ENCODE data around the gene PROM1.

The PROM1 gene

DNA sequence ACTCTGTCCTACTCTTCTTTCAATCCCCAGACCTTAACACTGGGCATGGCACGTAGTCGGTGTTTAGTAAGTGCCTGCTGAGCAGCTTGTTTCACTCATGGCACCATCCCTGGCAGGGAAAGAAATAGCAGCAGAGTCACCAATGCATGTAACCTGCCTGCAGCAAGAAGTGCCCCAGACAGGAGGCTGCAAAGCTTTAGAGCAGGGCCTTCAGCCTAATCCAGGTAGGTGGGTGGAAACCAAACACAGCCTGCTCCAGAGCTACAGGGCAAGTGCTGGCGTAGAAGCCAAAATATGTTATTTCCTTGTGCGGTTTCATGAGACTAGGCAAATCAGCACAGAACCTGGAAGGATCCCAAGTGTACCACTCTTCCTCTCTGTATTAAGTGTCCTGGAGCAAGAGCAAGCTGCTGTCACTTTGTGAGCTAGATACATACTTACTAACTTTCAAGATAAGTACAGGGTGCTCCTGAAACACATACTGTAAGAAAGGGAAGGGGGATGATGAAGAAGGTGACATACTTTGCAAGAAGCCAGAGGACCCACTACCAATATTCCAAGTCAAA is 5.5 kb downstream of the PROM1 start:
- TF ChIP-seq, protein P1, sequence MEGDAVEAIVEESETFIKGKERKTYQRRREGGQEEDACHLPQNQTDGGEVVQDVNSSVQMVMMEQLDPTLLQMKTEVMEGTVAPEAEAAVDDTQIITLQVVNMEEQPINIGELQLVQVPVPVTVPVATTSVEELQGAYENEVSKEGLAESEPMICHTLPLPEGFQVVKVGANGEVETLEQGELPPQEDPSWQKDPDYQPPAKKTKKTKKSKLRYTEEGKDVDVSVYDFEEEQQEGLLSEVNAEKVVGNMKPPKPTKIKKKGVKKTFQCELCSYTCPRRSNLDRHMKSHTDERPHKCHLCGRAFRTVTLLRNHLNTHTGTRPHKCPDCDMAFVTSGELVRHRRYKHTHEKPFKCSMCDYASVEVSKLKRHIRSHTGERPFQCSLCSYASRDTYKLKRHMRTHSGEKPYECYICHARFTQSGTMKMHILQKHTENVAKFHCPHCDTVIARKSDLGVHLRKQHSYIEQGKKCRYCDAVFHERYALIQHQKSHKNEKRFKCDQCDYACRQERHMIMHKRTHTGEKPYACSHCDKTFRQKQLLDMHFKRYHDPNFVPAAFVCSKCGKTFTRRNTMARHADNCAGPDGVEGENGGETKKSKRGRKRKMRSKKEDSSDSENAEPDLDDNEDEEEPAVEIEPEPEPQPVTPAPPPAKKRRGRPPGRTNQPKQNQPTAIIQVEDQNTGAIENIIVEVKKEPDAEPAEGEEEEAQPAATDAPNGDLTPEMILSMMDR (IDR thresholded peaks at IDR 0.05; ENCODE audit: borderline replicate concordance, insufficient read depth, low read depth, low read length), result no peak
- no peak overlapping the region for H3K4me3 ChIP-seq (ENCODE audit: low read depth, low read length)

DNA sequence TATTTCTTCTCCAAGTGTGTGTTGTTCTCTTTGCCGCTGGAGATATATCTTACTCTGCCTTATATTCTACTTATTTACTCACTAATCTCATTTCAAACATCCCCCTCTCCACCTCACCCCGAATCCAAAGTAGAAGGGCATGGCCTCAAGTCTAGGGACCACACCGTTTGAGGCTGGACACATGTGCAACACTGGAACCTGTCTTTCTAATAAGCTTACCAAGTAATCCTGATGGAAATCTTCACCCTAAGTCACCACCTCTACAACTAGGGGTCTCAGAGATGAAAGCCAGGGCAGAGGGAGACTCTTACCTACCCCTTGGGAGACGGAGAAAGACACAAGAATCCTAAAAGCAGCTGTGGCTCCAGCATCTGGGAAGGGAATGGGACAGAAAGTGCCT is 6.0 kb downstream of the PROM1 start:
- TF ChIP-seq, protein P1 (IDR thresholded peaks at IDR 0.05; ENCODE audit: borderline replicate concordance, insufficient read depth, low read depth, low read length), result no peak
- no peak overlapping the region for H3K4me3 ChIP-seq (ENCODE audit: low read depth, low read length)

DNA sequence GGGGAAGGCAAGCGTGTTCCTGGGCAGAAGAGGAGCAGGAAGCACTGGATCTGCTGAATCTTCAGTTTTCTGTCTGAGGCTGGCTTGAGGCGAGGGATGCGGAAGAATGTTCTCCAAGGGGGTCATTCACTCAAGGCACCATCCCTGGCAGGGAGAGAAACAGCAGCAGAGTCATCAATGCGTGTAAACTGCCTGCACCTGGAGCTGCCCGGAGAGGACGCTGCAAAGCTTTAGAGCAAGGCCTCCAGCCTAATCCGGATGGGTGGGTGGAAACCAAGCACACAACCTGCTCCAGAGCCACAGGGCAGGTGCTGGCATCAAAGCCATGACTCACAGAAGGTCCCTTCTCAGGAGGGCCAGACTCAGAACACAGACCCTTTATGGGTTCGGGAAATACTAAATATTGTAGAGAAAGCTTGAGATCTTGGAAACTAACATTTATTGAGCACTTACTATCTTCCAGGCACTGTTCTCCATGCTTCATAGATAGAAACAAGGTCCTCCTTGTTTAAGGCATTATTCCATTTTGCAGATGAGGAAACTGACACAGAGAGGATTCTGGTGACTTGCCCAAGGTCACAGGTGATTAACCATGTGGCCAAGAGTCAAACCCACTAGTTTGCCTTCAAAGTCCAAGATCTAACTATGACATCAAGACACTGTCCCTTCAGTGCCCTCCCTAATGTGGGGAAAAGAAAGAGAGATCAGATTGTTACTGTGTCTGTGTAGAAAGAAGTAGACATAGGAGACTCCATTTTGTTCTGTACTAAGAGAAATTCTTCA is 7.7 kb downstream of the PROM1 start:
- H3K4me3 ChIP-seq (ENCODE audit: low read depth, low read length), result no peak overlapping the region
- TF ChIP-seq, protein P1 (IDR thresholded peaks at IDR 0.05; ENCODE audit: borderline replicate concordance, insufficient read depth, low read depth, low read length), result no peak

DNA sequence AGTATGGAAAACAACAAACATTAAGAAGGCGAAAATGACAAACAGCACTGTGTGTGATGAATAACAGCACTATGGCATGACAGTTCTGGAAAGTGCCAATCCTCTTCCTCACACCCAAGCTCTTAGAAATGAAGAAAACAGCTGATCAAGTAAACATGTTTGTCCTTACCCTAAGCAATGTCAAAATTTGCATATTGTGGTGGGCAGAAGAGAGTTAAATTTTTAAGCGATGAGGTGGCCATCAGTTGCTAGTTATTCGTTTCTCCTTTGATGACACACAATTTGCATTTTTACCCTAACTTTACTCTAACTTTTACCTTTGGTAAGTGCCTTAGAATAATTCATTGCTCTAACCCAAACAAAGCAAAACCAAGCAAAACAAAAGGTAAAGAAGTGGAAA is 8.8 kb downstream of the PROM1 start:
- H3K4me3 ChIP-seq (ENCODE audit: low read depth, low read length), result no peak overlapping the region
- TF ChIP-seq, protein P1 (IDR thresholded peaks at IDR 0.05; ENCODE audit: borderline replicate concordance, insufficient read depth, low read depth, low read length), result no peak

DNA sequence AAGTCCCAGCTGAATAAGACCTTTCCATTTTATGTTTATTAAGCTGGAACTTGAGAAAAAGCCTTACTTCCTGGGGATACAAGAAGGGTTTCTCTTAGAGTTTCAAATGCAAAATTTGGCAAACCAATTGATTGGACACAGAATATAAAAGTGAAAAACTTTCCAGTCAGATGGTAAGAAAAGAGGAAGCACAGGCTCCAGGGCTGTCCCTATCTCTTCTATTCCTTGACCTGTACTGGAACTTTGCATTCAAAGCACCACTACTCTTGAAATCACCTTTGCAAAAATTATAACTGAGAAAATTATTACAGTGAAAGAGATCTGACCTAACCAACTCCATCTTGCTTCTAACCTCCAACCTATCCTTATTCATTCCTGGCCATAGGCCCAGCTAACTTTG is 11.7 kb downstream of the PROM1 start:
- no peak overlapping the region for H3K4me3 ChIP-seq (ENCODE audit: low read depth, low read length)
- TF ChIP-seq, protein P1 (IDR thresholded peaks at IDR 0.05; ENCODE audit: borderline replicate concordance, insufficient read depth, low read depth, low read length), result no peak

DNA sequence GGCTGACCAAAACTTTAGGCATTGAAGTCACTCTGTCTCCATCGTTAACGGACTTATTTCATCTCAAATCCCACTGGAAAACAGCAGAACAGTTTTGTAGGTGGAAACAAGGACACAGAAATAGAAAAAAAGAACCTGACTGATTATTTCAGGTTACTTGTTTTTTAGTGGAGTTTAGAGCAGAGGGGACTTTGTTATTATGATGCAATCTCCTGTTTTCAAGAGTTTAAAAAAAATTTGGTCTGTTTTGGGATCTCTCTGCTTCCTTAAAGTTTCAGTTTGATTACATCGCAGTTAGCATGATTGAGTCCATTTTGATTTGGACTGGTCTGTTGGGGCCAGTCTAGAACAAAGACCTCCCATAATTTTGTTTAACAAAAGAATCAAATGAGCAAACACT is 13.6 kb downstream of the PROM1 start:
- TF ChIP-seq, protein P1 (IDR thresholded peaks at IDR 0.05; ENCODE audit: borderline replicate concordance, insufficient read depth, low read depth, low read length), result no peak

DNA sequence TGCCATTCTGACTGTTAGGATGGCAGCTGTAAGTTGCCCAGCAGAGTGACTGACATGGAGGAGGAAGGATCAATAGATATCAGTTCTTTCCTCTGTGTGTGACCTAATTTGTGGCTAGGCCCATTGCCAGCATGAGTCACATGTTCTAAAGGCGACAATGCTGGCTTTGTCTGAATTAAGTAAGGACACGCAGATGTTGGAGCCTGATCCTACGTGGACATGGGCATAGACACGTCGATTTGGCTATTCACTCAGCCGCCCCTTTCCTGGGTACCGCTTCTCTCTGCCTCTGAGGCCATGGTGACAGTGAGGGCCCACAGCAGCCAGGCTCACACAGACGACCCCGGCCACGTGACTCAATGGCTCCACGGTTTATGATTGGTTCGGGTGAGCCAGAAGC is 16.3 kb downstream of the PROM1 start:
- TF ChIP-seq, protein P1 (IDR thresholded peaks at IDR 0.05; ENCODE audit: borderline replicate concordance, insufficient read depth, low read depth, low read length), result no peak
- H3K4me3 ChIP-seq (ENCODE audit: low read depth, low read length), result no peak overlapping the region

More for the DNA sequence above, 13.6 kb downstream of the PROM1 start:
- H3K4me3 ChIP-seq (ENCODE audit: low read depth, low read length), result no peak overlapping the region

Data from GM12875 (cell line).